ENCODE measurements around the gene UBE2D2.

UBE2D2 gene

DNA sequence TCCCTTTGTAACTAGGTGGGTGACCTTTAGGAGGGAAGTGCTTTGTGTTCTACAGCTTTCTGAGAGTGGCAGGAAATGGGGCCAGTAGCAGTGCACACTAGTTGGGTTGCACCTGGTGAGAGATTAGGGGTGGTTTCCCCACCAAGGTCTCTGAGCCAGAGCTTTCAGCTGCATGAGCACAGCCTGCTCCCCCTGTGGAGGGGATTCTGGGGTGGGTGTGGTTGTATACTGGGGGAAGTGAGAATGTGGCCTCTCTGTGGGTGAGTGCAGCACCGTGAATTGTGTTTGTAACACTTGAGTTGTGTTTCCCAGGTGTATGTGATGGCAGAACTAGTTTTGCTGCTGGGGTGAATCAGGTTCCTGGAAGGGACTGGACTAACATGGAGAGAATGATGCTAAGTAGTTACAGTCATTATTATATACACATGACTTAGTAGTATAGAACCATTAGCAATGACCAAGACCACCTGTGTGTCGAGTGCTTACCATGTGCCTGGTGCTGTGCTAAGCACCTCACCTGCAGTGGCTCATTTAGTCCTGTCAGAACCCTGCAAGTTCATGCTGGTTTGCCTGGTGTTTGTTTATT, 75.2 kb downstream of the UBE2D2 start:
- DNase-seq (ENCODE audit: low spot score) = no peak

DNA sequence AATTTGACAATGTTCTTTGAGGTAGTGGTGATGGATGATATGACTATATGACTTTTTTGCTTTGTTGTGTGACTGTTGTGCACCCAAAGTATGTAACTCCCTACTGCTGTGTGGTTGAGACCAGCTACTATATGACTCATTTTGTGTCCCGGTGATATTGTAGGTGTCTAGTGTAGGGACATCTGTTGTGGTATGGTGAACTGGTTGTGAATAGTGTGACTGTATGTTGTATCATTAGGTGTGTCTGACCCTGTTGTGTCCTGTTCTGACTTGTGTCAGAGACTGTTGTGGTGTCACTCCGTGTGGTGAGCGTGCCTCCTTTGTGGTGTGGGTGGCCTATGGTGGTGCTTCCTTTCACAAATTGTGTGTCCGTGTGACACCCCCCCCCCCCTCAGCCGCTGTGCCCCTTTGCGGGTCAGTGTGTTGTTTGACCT, 75.9 kb downstream of the UBE2D2 start:
- DNase-seq (ENCODE audit: low spot score) = no peak

DNA sequence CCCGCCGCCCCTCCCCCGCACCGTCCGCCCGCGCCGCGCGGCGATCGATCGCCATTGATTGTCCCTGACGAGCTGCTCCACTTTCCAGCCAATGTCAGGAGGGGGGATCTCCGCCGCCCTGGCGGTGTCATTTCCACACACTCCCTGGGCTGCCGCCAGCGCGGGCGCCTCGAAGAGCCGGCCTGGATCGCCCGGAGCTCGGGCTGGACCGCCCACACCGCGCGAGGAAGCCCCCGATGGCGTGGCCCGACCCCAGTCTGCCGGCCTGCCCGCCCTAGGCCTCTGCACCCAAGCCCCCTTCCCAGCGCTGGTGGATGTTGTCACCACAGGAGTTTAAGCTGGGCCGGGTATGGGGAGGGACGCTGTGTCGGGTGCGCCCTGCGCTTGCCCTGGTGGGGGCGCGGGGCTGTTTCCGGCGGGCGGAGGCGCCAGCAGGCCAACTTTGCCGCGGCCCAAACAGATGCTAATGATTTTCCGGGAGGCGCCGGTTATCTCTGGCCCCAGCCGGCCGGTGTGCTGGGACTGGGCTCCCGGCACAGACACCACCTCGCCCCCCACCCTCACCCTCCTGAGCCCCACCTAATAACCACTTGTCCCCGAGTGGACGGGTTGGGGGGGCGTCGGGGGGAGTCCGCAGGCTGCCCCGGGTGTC, 76.4 kb downstream of the UBE2D2 start:
- peak; percentile 94 for DNase-seq (ENCODE audit: low spot score)

- peak; percentile 92 for DNase-seq (ENCODE audit: low spot score)
These were observed 77.1 kb downstream of the UBE2D2 start for GRCh38 chr5:139638090-139638735.

GRCh38 chr5:139638736-139639618, 77.8 kb downstream of the UBE2D2 start:
- no peak for DNase-seq (ENCODE audit: low spot score)

DNA sequence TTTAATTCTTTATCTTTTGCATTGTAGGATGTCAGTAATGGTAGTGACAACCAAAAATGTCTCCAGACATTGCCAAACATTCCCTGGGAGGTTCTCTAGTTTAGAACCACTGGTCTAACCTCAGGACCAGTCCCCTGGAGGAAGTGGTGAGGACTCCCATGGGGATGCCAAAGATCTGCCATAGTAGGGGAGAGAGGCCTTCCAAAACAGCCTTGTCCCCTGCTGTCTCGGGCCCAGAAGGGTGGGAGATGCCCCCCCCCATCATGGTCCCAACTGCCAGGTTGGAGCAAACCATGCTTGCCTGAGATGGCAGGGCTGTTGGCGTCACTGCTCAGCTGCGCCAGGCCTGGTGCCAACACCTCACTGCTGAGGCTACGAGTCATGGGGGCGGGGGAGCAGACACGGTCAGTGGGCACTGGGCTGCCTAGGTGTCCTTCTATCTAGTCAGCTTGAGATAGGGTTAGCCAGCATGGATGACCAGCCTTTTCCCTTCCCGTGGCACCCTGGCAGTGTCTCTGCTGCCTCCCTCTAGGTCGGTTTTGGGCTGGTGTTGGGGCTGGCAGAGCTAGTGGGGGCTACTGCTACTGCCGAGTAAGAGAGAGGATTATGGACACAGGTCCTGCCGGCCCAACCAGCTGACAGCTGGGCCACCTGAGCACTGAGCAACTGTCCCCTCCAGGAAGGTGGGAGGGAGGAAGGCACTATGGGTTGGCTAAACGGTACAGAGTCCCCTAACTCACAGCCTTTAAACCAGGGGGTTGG, 78.7 kb downstream of the UBE2D2 start:
- no peak for DNase-seq (ENCODE audit: low spot score)

DNA sequence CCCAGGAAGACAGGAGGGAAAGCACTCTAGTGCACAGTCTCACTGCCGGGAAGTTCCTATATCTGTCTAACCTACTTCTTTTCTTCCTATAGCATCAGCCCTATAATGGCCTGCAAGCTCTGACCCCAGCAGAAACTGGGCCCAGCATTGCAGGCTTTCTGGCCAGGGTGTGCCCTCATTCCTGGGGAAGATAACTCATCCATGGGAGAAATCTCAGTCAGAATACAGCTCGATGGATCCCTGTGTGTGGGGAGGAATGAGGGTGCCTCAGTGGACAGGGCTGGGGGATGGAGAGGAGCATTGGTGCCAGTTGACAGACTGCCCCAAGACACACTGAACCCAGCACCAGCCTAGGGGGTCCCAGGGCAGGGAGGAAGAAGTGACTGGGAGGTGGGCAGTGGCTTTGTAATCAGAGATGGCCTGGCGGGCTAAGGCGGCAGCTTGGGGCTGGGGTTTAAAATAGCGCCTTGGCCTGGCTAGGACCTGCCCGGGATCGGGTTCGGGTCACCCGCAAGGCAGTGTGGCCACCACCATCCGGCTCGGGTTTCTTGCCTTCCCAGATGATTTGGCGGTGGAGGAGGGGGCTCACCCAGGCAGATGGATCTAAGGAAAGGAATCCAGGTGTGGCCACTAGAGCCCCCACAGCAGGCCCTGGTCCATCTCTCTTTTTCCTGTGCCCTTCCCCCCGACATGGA, 79.4 kb downstream of the UBE2D2 start:
- no peak for DNase-seq (ENCODE audit: low spot score)

DNA sequence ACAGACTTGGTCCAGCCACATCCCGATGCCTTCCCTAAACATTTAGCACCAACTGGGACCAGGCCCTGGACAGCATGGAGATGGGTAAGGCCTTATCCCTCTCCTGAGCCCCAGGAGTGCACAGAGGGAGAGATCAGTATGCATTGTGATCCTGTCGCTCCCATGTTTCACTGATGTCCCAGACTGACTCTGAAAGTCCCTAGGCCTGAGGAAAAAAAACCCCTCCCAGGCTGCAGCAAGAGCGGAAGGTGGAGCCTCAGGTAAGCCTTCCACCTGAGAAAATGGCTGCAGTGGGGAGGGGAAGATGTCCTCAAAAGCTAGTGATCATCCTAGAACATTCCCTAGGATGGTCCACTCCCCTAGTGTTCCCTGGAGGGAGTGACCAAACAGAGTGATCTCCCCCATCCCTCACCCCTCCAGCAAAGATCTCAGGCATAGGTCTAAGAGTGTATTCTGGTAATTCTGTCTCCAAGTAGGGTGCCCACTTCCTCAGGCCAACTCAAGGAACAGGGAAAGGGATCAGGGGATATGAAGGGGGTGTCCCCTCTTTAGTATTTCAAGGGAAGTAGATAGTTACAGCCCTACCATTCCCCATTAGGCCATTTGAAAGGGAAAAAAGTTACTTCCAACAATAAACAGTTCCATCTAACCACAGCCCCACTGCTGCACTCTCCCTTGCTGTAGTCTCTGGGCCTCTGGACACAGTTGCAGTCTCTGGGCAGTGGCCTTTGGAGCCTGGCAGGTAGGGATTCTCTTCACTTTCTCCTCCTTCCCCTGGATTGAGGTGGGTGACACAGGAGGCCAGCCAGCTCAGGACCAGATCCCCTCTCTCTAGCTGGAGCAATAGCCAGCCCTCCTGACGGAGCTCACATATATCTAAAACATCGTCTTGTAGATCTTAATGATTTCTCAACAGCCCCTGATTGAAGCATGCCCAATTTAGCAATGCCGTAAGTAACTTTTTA, 80.3 kb downstream of the UBE2D2 start:
- no peak for DNase-seq (ENCODE audit: low spot score)

- no peak for DNase-seq (ENCODE audit: low spot score)
These were observed 81.1 kb downstream of the UBE2D2 start for GRCh38 chr5:139642213-139642612.

DNA sequence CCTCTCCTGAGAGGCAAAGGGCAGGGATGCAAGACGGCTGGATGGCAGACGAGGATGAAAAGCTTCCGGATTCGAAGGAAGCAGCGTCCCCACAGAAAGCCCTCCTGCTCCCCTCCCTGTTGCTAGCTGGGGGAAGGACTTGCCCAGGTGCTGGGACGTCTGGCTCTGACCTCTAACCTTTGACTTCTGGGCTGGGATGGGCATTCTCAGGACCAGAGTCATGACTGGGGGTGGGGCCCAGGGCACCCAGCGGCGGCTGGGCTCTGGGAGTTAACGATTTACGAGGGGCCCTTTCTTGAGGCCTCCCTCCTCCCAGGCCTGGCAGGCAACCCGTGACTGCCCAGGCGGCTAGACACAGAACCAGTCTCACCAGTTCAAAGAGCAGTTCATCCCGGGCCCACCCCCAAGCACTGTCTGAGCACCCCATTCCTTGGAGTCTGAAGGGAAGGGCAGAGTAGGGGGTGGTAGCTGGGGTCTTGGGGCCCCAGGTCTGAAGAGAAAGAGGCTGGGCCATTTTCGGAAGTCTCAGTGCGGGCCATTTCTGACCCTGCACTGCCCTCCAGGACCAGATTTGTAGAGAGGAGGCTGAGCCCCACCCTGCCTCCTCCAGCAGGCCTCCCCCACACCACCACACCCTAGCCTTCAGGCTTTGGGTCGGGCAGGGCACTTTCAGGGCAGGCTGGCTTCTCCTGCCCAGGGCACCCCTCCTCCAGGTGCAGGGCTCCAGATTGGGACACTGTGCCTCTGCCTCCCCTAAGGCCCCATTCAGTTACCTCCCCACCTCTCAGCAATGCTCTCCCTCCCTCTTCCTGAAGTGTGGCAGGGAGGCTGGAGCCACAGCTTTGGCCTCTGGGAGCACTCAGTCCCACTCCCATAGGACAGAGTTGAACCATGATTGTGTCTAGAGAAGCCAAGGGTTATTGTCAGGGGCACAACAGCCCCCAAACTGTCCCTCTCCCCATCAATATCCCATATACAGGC, 82.0 kb downstream of the UBE2D2 start:
- DNase-seq (ENCODE audit: low spot score) = no peak

- no peak for DNase-seq (ENCODE audit: low spot score)
These were observed 82.9 kb downstream of the UBE2D2 start for GRCh38 chr5:139644001-139644456.

- no peak for DNase-seq (ENCODE audit: low spot score)
These were observed 83.7 kb downstream of the UBE2D2 start for GRCh38 chr5:139644646-139645429.

DNA sequence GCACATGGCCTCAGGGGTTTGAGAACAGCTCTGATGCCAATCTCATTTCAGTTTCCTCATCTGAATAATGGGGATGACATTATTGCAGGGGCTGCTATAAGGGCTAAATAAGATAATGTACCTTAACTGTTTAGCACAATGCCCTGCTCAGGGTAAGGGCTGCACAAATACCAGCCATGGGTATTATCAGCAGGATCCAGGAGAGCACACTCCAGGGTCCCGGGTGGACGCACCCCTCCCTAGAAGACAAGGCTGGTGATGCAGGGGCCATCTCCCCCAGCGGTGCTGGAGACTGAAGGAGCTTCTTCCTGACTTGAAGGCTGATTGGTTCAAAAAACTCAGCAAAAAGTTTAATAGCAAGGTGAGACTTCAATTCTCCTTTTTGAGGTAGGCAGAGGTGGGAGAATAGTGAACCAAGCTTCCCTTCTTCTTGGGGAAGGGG, 84.3 kb downstream of the UBE2D2 start:
- DNase-seq (ENCODE audit: low spot score) = no peak

DNA sequence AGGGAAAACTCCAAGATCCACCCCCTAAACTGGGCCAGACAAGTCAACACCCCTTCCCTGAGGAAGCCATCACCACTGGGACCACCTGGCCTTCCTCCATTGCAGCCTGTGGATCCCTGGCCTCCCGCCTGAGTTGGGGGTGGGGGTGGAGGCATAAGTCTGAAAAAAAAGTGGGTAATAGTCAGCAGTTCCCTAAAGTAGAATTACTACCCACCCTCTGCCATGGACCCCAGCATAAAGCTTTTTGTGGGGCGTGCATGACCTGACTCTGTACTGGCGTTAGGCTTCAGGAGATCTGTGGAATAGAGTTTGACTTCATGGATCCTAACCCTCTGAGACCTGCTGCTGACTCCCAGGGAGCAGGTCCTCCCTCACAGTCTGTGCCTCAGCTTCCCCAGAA, 85.0 kb downstream of the UBE2D2 start:
- no peak for DNase-seq (ENCODE audit: low spot score)

GRCh38 chr5:139646912-139647505, 85.9 kb downstream of the UBE2D2 start:
- DNase-seq (ENCODE audit: low spot score) = no peak

DNA sequence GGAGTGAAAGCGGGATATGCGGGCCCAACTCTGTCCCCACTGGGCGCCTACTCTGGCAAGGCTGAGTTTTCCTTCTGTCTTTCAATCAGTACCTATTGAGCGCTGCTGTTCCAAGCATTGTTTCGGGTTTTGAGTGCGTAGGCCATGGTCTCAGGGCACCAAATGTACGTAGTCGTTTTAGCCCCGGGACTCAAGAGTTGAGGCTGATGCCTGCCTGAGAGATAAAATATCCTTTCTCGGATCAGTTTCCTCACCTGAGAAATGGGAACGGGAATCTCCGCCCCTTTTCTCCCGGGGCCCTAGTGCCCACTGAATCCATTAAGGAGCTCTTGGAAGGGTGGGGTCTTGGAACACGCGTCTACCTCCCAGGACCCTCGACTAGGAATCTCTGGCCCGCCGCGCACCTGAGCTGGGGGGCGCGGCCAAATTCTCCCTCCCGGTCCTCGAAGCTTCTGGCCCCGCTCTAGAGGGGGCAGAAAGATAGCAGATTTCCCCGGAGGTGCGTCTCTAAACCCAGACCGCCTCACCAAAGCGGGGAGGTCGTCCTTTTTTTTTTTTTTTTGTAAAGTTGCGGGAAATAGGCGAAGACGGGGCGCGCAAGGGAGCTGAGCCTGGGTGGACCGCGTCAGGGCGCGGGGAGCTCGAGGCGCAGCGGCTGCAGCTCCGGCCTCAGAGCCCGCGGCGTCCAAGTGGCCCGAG, 86.5 kb downstream of the UBE2D2 start:
- no peak for DNase-seq (ENCODE audit: low spot score)
